Stimulated activated memory B cell treated with anti-CD40 and anti-IgM and Interleukin-4, amounts not matched to agents 10 μg/mL and 1 μg/mL and 100 μg/mL, for 72 hours (primary cell): ENCODE measurements around the gene SLC6A19.
"Not testable (repeated sequence)": the region's sequence is repeated elsewhere in the genome, so short reads cannot be mapped to it uniquely, and the experiment has no call there.

ENCODE experiments used
- ATAC-seq: fragments of 150-1000 bp; cut with Tn5 transposase; 2 replicates; pipeline ENCODE4 v1.10.0; 2021
- H3K27ac Mint-ChIP-seq: one replicate; pipeline ENCODE4 v1.8.0; 2022; ENCODE audit warnings: mild to moderate bottlenecking, mixed read lengths
- H3K27me3 Mint-ChIP-seq: one replicate; pipeline ENCODE4 v1.8.0; 2022; ENCODE audit warnings: mixed read lengths
- H3K36me3 Mint-ChIP-seq: one replicate; pipeline ENCODE4 v1.8.0; 2022; ENCODE audit warnings: mixed read lengths
- H3K4me1 Mint-ChIP-seq: one replicate; pipeline ENCODE4 v1.8.0; 2022; ENCODE audit warnings: mixed read lengths
- H3K4me3 Mint-ChIP-seq: one replicate; pipeline ENCODE4 v1.8.0; 2022; ENCODE audit warnings: mild to moderate bottlenecking, moderate library complexity, mixed read lengths
- H3K9me3 Mint-ChIP-seq: one replicate; pipeline ENCODE4 v1.8.0; 2022; ENCODE audit warnings: mixed read lengths

Gene SLC6A19

GRCh38 chr5:1225081-1225480 lies 23.7 kb downstream of the SLC6A19 start, which contains the start of gene SLC6A18:
SLC6A18 (plus strand) TSS chr5:1225381; CDS start chr5:1225478, 97 bp downstream.
- Mint-ChIP-seq H3K36me3 (no peaks in the 10 kb centered on the region), H3K9me3 (peaks cover 6% of the 10 kb centered on the region), H3K4me1 (no peaks in the 10 kb centered on the region), H3K4me3 (no peak within 1 kb of the TSS), H3K27ac (no peak within 1 kb of the TSS), H3K27me3 (peaks cover 45% of the 10 kb centered on the region)
- no peak for ATAC-seq

GRCh38 chr5:1226231-1226630 lies 24.8 kb downstream of the SLC6A19 start:
- no peaks in the 10 kb centered on the region for H3K36me3 Mint-ChIP-seq
- ATAC-seq, result no peak
- H3K4me1 Mint-ChIP-seq, result no peaks in the 10 kb centered on the region
- H3K4me3 Mint-ChIP-seq, result no peak overlapping the region
- peaks cover 47% of the 10 kb centered on the region for H3K27me3 Mint-ChIP-seq
- H3K27ac Mint-ChIP-seq, result no peak overlapping the region
- peaks cover 6% of the 10 kb centered on the region for H3K9me3 Mint-ChIP-seq

GRCh38 chr5:1226839-1227581 lies 25.6 kb downstream of the SLC6A19 start:
- no peak overlapping the region for H3K4me3 Mint-ChIP-seq
- H3K36me3 Mint-ChIP-seq, result no peaks in the 10 kb centered on the region
- H3K9me3 Mint-ChIP-seq, result peaks cover 6% of the 10 kb centered on the region
- H3K4me1 Mint-ChIP-seq, result no peaks in the 10 kb centered on the region
- ATAC-seq, result no peak
- H3K27ac Mint-ChIP-seq, result no peak overlapping the region
- H3K27me3 Mint-ChIP-seq, result peaks cover 47% of the 10 kb centered on the region

GRCh38 chr5:1227667-1228066 lies 26.3 kb downstream of the SLC6A19 start:
- Mint-ChIP-seq H3K36me3 (no peaks in the 10 kb centered on the region), H3K4me3 (no peak overlapping the region), H3K4me1 (no peaks in the 10 kb centered on the region), H3K9me3 (no peaks in the 10 kb centered on the region), H3K27ac (no peak overlapping the region), H3K27me3 (peaks cover 47% of the 10 kb centered on the region)
- no peak for ATAC-seq

GRCh38 chr5:1228120-1228519 lies 26.7 kb downstream of the SLC6A19 start:
- no peak overlapping the region for H3K4me3 Mint-ChIP-seq
- no peaks in the 10 kb centered on the region for H3K9me3 Mint-ChIP-seq
- H3K27ac Mint-ChIP-seq, result no peak overlapping the region
- no peaks in the 10 kb centered on the region for H3K4me1 Mint-ChIP-seq
- no peak for ATAC-seq
- peaks cover 47% of the 10 kb centered on the region for H3K27me3 Mint-ChIP-seq
- H3K36me3 Mint-ChIP-seq, result no peaks in the 10 kb centered on the region

GRCh38 chr5:1229023-1229422 lies 27.6 kb downstream of the SLC6A19 start:
- not testable (repeated sequence) for H3K9me3 Mint-ChIP-seq, H3K36me3 Mint-ChIP-seq, ATAC-seq, H3K27ac Mint-ChIP-seq, H3K4me1 Mint-ChIP-seq, H3K4me3 Mint-ChIP-seq
- peaks cover 48% of the 10 kb centered on the region for H3K27me3 Mint-ChIP-seq

- Mint-ChIP-seq H3K9me3 (no peaks in the 10 kb centered on the region), H3K4me1 (no peaks in the 10 kb centered on the region), H3K36me3 (no peaks in the 10 kb centered on the region), H3K4me3 (no peak overlapping the region), H3K27ac (no peak overlapping the region), H3K27me3 (peaks cover 56% of the 10 kb centered on the region)
- peak; percentile 4 for ATAC-seq
Observed at GRCh38 chr5:1229822-1230221, 28.4 kb downstream of the SLC6A19 start.

GRCh38 chr5:1230551-1230950 lies 29.2 kb downstream of the SLC6A19 start:
- no peak overlapping the region for H3K27ac Mint-ChIP-seq
- no peak overlapping the region for H3K4me3 Mint-ChIP-seq
- H3K4me1 Mint-ChIP-seq, result no peaks in the 10 kb centered on the region
- H3K27me3 Mint-ChIP-seq, result peaks cover 60% of the 10 kb centered on the region
- ATAC-seq, result no peak
- peaks cover 1% of the 10 kb centered on the region for H3K9me3 Mint-ChIP-seq
- H3K36me3 Mint-ChIP-seq, result no peaks in the 10 kb centered on the region

- Mint-ChIP-seq H3K27ac (no peak overlapping the region), H3K4me1 (no peaks in the 10 kb centered on the region), H3K9me3 (peaks cover 8% of the 10 kb centered on the region), H3K27me3 (peaks cover 52% of the 10 kb centered on the region), H3K4me3 (no peak overlapping the region), H3K36me3 (peaks cover 6% of the 10 kb centered on the region)
- ATAC-seq, result no peak
Observed at GRCh38 chr5:1231354-1231905, 30.0 kb downstream of the SLC6A19 start.

- no peaks in the 10 kb centered on the region for H3K4me1 Mint-ChIP-seq
- H3K9me3 Mint-ChIP-seq, result peaks cover 10% of the 10 kb centered on the region
- peaks cover 45% of the 10 kb centered on the region for H3K27me3 Mint-ChIP-seq
- H3K4me3 Mint-ChIP-seq, result no peak overlapping the region
- no peak overlapping the region for H3K27ac Mint-ChIP-seq
- H3K36me3 Mint-ChIP-seq, result peaks cover 6% of the 10 kb centered on the region
- ATAC-seq, result no peak
Observed at GRCh38 chr5:1232780-1233179, 31.4 kb downstream of the SLC6A19 start.

GRCh38 chr5:1235379-1235778 lies 34.0 kb downstream of the SLC6A19 start:
- Mint-ChIP-seq H3K9me3 (peaks cover 10% of the 10 kb centered on the region), H3K27me3 (peaks cover 20% of the 10 kb centered on the region), H3K4me3 (no peak overlapping the region), H3K36me3 (peaks cover 6% of the 10 kb centered on the region), H3K27ac (no peak overlapping the region), H3K4me1 (no peaks in the 10 kb centered on the region)
- ATAC-seq, result no peak

GRCh38 chr5:1235838-1236237 lies 34.4 kb downstream of the SLC6A19 start:
- H3K9me3 Mint-ChIP-seq, result peaks cover 10% of the 10 kb centered on the region
- H3K4me3 Mint-ChIP-seq, result no peak overlapping the region
- H3K27ac Mint-ChIP-seq, result no peak overlapping the region
- peaks cover 6% of the 10 kb centered on the region for H3K36me3 Mint-ChIP-seq
- H3K4me1 Mint-ChIP-seq, result no peaks in the 10 kb centered on the region
- H3K27me3 Mint-ChIP-seq, result peaks cover 15% of the 10 kb centered on the region
- ATAC-seq, result no peak

- Mint-ChIP-seq H3K9me3 (peaks cover 10% of the 10 kb centered on the region), H3K36me3 (peaks cover 6% of the 10 kb centered on the region), H3K4me1 (no peaks in the 10 kb centered on the region), H3K4me3 (no peak overlapping the region), H3K27ac (no peak overlapping the region), H3K27me3 (peaks cover 37% of the 10 kb centered on the region)
- no peak for ATAC-seq
Observed at GRCh38 chr5:1239505-1240251, 38.3 kb downstream of the SLC6A19 start.

GRCh38 chr5:1240496-1241260 lies 39.3 kb downstream of the SLC6A19 start:
- peaks cover 36% of the 10 kb centered on the region for H3K27me3 Mint-ChIP-seq
- peaks cover 6% of the 10 kb centered on the region for H3K36me3 Mint-ChIP-seq
- peaks cover 7% of the 10 kb centered on the region for H3K9me3 Mint-ChIP-seq
- H3K4me3 Mint-ChIP-seq, result no peak overlapping the region
- no peak for ATAC-seq
- no peak overlapping the region for H3K27ac Mint-ChIP-seq
- no peaks in the 10 kb centered on the region for H3K4me1 Mint-ChIP-seq

- H3K36me3 Mint-ChIP-seq, result no peaks in the 10 kb centered on the region
- H3K27ac Mint-ChIP-seq, result no peak overlapping the region
- ATAC-seq, result no peak
- no peak overlapping the region for H3K4me3 Mint-ChIP-seq
- peaks cover 39% of the 10 kb centered on the region for H3K27me3 Mint-ChIP-seq
- H3K4me1 Mint-ChIP-seq, result no peaks in the 10 kb centered on the region
- H3K9me3 Mint-ChIP-seq, result peaks cover under 1% of the 10 kb centered on the region
Observed at GRCh38 chr5:1241509-1242080, 40.2 kb downstream of the SLC6A19 start.
